NCI-H2107 treated with DMSO at 0.1 percent for 48 hours (cell line): ENCODE data around the gene ADTRP.

Experiments
- DNase-seq: peaks from one replicate; lab custom pipeline; 2025; ENCODE audit not compliant: unreplicated experiment; lab: John Stamatoyannopoulos, UW

Gene ADTRP

GRCh38 chr6:11778648-11779328, at the start of gene ADTRP:
ADTRP (minus strand) TSS chr6:11778803; CDS start chr6:11778759, 44 bp downstream.
- DNase-seq = no peak

GRCh38 chr6:11826779-11827178, 48.2 kb upstream of the ADTRP start:
- DNase-seq = no peak

DNA sequence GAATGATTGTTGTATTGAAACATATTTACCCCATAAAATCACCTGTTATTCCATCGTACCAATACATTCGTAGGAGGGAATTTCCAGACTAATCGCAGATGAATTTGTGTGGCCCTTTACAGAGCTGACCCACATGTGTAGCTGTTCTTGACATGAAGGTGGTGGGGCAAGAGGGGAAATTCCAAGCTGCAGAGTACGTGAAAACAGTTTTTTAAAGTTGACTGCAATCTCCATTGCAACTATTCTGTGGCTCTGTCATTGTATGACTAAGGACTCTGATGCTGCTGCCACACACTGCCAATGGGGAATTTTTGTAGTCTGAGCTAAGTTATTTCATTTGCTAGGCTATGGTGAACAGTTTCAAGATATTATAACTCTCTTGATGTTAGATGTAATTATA, 46.4 kb upstream of the ADTRP start:
- DNase-seq = no peak

- DNase-seq = no peak
Observed at GRCh38 chr6:11822346-11822745, 43.7 kb upstream of the ADTRP start.

DNA sequence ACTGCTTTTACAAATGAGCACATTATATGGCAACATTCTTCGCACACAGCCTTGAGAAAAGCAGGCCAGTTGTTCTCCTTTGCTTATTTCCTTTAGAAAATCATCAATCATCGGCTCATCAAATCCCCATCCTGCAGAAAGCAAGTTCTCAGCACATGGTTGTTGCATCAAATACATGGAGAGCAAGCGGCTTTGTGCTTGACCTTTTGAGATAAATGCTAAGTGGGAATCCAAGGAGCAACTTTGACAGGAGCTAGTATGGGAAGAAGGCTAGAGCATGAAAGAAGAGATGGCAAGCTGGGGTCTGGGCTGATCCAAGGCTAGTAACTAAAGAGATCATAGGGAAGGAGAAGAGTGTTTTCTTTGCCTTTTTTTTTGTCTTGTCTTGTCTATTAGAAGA, 43.2 kb upstream of the ADTRP start:
- DNase-seq = no peak

GRCh38 chr6:11820821-11821220, 42.2 kb upstream of the ADTRP start:
- no peak for DNase-seq

DNA sequence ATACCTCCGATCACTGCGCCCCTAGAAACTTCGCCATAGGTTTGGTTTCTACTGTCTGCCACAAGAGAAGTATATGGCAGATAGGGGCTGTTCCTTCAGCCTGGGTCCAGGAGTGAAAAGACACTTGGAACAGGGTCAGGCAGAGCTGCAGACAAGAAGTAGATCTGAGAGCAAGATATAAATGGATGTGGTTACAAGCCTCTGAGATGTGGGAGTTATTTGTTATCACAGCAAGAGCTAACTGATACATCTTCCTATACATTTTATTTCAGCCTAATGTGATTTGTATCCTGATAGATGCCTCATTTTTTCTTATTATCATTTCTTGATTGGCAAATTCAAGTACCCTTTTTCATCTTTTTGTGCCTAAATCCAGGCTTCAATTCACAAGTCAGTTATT, 40.9 kb upstream of the ADTRP start:
- no peak for DNase-seq

DNA sequence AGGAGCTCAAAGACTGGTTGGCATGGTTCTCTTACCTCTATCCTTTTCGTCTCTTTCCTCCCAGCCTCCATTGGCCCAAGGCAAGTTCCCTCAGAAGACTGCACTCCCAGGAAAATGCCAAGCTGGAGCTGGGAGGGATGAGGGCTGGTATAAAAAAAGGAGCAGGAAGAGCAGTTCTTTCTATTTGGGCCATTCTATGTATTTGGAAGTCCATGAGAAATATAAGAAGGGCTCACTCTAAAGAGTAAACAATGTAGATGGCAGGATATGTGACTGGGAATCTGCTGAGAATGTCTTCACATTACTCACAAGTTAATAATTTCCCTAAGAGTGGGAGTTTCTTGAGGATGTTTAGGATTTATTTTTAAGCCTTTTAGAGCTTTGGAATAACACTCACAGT, 36.6 kb upstream of the ADTRP start:
- no peak for DNase-seq

GRCh38 chr6:11814819-11815218, 36.2 kb upstream of the ADTRP start:
- no peak for DNase-seq

GRCh38 chr6:11814106-11814505, 35.5 kb upstream of the ADTRP start:
- no peak for DNase-seq

GRCh38 chr6:11813606-11814005, 35.0 kb upstream of the ADTRP start:
- no peak for DNase-seq

- DNase-seq = no peak
Observed at GRCh38 chr6:11812951-11813350, 34.3 kb upstream of the ADTRP start.

- DNase-seq = no peak
Observed at GRCh38 chr6:11812439-11812838, 33.8 kb upstream of the ADTRP start.

- no peak for DNase-seq
Observed at GRCh38 chr6:11811644-11812264, 33.2 kb upstream of the ADTRP start.

DNA sequence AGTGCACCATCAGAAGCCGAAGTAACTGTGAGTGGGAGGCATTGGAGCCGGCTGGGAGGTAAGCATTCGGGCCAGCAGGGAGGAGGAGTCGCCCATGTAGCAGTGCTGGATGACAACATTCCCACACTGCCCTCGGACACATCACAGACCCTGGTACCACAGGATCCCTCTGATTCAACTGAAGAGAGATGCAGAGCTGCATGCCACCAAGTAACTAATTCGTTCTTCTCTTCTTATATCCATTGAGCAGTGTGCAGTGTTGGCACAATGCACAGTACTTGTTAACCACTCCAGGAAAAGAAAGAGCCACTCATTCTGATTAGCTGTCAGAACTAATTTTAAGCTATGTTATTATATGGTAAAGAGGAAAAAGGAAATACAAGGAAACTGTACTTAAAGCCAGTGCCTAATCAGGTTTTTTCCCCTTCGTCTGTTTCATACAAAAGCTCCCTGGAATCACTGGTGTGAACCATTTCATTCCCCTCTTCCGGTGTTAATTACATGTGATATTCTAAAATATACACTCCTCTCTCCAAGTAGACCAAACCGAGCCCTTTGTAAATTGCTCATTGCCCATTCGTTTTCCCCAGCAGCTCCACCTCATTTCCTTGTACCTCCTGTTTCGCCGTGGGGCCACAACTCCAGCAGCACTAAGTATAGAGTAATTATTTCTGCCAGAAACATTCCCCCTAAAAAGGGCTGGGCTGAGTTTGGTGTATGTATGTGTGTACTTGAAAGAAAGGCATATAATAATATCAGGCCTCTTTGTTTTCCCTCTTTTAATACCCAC, 32.4 kb upstream of the ADTRP start:
- DNase-seq = no peak

DNA sequence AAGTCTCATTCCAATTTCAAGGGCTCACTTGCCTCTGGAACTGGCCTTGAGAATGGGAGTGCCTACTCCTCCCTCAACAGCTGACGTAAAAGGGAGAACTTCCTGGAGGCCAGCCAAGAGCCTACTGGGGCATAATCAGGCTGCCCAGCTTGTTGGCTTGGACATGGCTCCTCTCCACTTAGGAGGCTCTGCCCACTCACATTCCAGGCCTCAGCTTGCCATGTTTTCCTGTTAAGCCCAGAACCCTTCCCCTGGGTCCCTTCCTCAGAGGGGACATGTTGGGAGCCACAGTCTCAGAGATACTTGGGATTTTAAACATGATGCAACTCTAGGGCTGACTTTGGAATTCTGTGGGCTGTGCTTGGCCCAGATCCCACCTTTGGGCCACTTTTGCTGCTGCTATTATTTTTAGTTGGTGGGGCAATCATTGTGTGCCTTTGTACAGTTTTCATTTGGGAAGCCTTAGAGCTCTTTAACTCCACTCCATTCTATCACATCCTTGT, 31.5 kb upstream of the ADTRP start:
- DNase-seq = no peak

DNA sequence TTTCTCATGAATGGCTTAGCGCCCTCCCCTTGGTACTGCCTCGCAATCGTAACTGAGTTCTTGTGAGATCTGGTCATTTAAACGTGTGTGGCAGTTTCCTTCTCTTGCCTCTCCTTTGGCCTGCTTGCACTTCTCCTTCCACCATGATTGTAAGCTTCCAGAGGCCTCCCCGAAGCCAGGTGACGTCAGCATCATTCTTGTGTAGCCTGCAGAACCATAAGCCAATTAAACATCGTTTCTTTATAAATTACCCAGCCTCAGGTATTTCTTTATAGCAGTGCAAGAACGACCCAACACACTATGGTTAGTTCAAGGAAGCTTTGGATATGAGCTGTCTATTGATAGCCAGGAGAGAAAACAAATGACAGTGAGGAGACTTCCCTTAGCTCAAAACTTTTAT, 29.5 kb upstream of the ADTRP start:
- no peak for DNase-seq

DNA sequence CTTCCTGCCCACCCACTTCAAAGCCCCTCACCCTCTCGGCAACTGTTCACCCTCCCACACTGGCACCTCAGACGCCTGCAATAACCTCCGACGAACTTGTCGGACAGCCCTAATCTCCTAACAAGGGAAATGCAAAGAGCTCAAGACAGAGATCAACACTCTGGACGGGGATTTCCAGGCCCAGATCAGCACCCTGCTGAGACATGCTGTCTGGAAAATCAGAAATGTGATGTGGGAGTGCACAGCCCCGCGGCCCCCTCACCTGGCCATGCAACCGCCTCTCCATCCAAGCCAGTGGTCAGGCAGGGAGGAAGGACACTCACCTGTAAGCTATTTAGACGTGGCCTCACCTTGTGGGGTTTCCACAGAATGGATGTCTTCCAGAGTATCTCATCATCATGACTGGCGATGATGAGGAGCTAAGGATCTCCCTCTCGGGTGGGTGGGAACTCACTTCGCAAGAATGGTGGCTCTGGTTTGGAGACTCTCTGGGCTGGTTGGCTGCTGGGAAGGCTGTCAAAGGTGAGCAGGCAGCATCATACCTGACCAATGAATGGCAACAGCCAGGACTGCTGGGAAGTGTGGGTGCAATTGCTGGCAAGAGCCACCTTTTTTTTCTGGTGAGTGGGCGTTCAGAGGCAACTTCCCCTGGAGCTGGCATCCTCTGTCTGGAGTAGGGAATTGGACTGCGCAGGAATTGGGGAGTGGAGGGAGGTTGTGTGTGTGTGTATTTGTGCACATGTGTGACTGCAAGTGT, 28.1 kb upstream of the ADTRP start:
- no peak for DNase-seq

GRCh38 chr6:11805259-11806053, 26.9 kb upstream of the ADTRP start:
- DNase-seq = no peak

- DNase-seq = no peak
Observed at GRCh38 chr6:11804701-11805100, 26.1 kb upstream of the ADTRP start.
